CD4-positive, alpha-beta T cell (primary cell): ENCODE data around the gene PBXIP1. TPM values are rescaled to one million over a fixed set of nuclear protein-coding genes. Genes with fewer than 3 reads are reported as not detected.

Source experiments
- ATAC-seq: fragments of 200-7000 bp; cut with Tn5 transposase; one replicate; pipeline ENCODE4 v1.10.0; 2022; ENCODE audit warnings: mild to moderate bottlenecking; ENCODE audit not compliant: poor library complexity
- CTCF ChIA-PET: fragments of 350-600 bp; sonication (Branson Sonifier 250); formaldehyde crosslinking; loops from one replicate; lab custom pipeline; 2021; ENCODE audit warnings: antibody characterized with exemption, inconsistent platforms; lab: Charles Lee
- POLR2A ChIA-PET: fragments of 350-600 bp; sonication (Branson Sonifier 250); formaldehyde crosslinking; loops from one replicate; lab custom pipeline; 2021; ENCODE audit warnings: antibody characterized with exemption, inconsistent platforms; lab: Charles Lee
- DNase-seq, 14 experiments: peaks; one replicate each; pipeline ENCODE4 v3.0.0-alpha.2; 2013 to 2020; ENCODE audit warnings: mixed read lengths in 2 of 14
- H3K27ac ChIP-seq, 2 donors: one replicate each; pipeline versions ENCODE4 v1.5.1 to v1.7.0; 2013; ENCODE audit warnings: low read length in 2 of 2, low read depth in 1 of 2, mild to moderate bottlenecking in 1 of 2
- H3K27me3 ChIP-seq, 2 experiments: 1 replicate in 1 of 2; 2 replicates in 1 of 2; pipeline versions ENCODE4 v1.6.1 to v1.7.0; 2013; ENCODE audit warnings: low read length in 2 of 2, control low read depth in 1 of 2, mild to moderate bottlenecking in 1 of 2, moderate library complexity in 1 of 2; ENCODE audit not compliant: insufficient read depth in 2 of 2, control insufficient read depth in 1 of 2
- H3K36me3 ChIP-seq: one replicate; pipeline ENCODE4 v1.6.1; 2013; ENCODE audit warnings: low read length, control low read depth; ENCODE audit not compliant: insufficient read depth
- H3K4me1 ChIP-seq: one replicate; pipeline ENCODE4 v1.6.1; 2013; ENCODE audit warnings: low read length, control low read depth; ENCODE audit not compliant: insufficient read depth
- H3K4me3 ChIP-seq: one replicate; pipeline ENCODE4 v1.5.1; 2013; ENCODE audit warnings: mild to moderate bottlenecking, low read length, moderate library complexity
- H3K9me3 ChIP-seq, 2 experiments: 1 replicate in 1 of 2; 2 replicates in 1 of 2; pipeline versions ENCODE4 v1.6.1 to v1.7.0; 2013; ENCODE audit warnings: low read length in 2 of 2, mild to moderate bottlenecking in 2 of 2, control low read depth in 1 of 2, moderate library complexity in 1 of 2; ENCODE audit not compliant: control insufficient read depth in 1 of 2, insufficient read depth in 1 of 2
- H3K27ac Mint-ChIP-seq: one replicate; pipeline ENCODE4 v1.8.0; 2020; ENCODE audit warnings: mixed read lengths
- H3K27me3 Mint-ChIP-seq: one replicate; pipeline ENCODE4 v1.8.0; 2021; ENCODE audit warnings: mixed read lengths
- H3K36me3 Mint-ChIP-seq: one replicate; pipeline ENCODE4 v1.8.0; 2021; ENCODE audit warnings: low read depth, mixed read lengths
- H3K4me1 Mint-ChIP-seq: one replicate; pipeline ENCODE4 v1.8.0; 2021; ENCODE audit warnings: low read depth, mixed read lengths
- H3K4me3 Mint-ChIP-seq: one replicate; pipeline ENCODE4 v1.8.0; 2020; ENCODE audit warnings: mild to moderate bottlenecking, mixed read lengths
- H3K9me3 Mint-ChIP-seq: one replicate; pipeline ENCODE4 v1.8.0; 2020; ENCODE audit warnings: mixed read lengths
- CTCF ChIP-seq: fragments of 200-600 bp; IDR thresholded peaks from one replicate; pipeline ENCODE4 v1.8.0; 2022; ENCODE audit warnings: antibody characterized with exemption, mild to moderate bottlenecking
- intact Hi-C, 2 experiments: fragments of 100-400 bp; cut with DNase I in 1 of 2; cut with micrococcal nuclease in 1 of 2; formaldehyde crosslinking; loops; one replicate each; pipeline versions ENCODE4 v1.15.1 to v1.9.0; 2023 to 2025; cut with DNase I, micrococcal nuclease
- total RNA-seq, 174 experiments: library from RNA in 2 of 174; stranded (reverse) in 2 of 174; gene quantifications; one replicate each; pipeline ENCODE4 v1.2.3 and lab custom pipeline; 2021 to 2026

The PBXIP1 gene
- total RNA-seq, 2 experiments from 2014 or later = 434 to 440 TPM

GRCh38 chr1:154958681-154959425 is 3.0 kb upstream of the PBXIP1 start:
- Mint-ChIP-seq H3K27ac (no peak overlapping the region), H3K9me3 (no peaks in the 10 kb centered on the region), H3K4me1 (peaks cover 45% of the 10 kb centered on the region), H3K27me3 (no peaks in the 10 kb centered on the region), H3K4me3 (peak overlapping the region; percentile 20), H3K36me3 (peaks cover 50% of the 10 kb centered on the region)
- peaks cover 85% of the 10 kb centered on the region for H3K4me1 ChIP-seq
- intact Hi-C loops = loop anchor here in 1 of 2 experiments (10.0 kb wide), 1 partner anchor 126 kb away; no protein-coding TSS in a partner anchor
- ATAC-seq = no peak
- H3K36me3 ChIP-seq = peaks cover 35% of the 10 kb centered on the region
- TF ChIP-seq CTCF = no peak
- H3K9me3 ChIP-seq = no peaks in the 10 kb centered on the region
- H3K4me3 ChIP-seq = no peak overlapping the region
- no peaks in the 10 kb centered on the region for H3K27me3 ChIP-seq
- H3K27ac ChIP-seq = peak overlapping the region in 1 of 2 donors; percentile 7
- CTCF ChIA-PET = interaction anchor here (3.9 to 5.0 kb wide), 2 partner anchors 40 to 58 kb away, joined by 24 to 47 read pairs; no protein-coding TSS in a partner anchor
- POLR2A ChIA-PET = no interaction called here
- no peak for DNase-seq

GRCh38 chr1:154958036-154958435 is 2.1 kb upstream of the PBXIP1 start:
- Histone ChIP-seq H3K27ac (no peak overlapping the region), H3K4me3 (no peak overlapping the region), H3K9me3 (no peaks in the 10 kb centered on the region), H3K4me1 (peaks cover 88% of the 10 kb centered on the region), H3K27me3 (no peaks in the 10 kb centered on the region), H3K36me3 (peaks cover 34% of the 10 kb centered on the region)
- ATAC-seq = no peak
- H3K4me3 Mint-ChIP-seq = peak overlapping the region; percentile 20
- intact Hi-C loops = loop anchor here in 1 of 2 experiments (10.0 kb wide), 1 partner anchor 127 kb away; no protein-coding TSS in a partner anchor
- H3K36me3 Mint-ChIP-seq = peaks cover 51% of the 10 kb centered on the region
- H3K27ac Mint-ChIP-seq = peak overlapping the region; percentile 96
- no peak for DNase-seq
- no peaks in the 10 kb centered on the region for H3K27me3 Mint-ChIP-seq
- peaks cover 53% of the 10 kb centered on the region for H3K4me1 Mint-ChIP-seq
- ChIA-PET POLR2A (no interaction called here), CTCF (interaction anchor here (5.0 to 5.1 kb wide), 2 partner anchors 41 to 58 kb away, joined by 24 to 62 read pairs; no protein-coding TSS in a partner anchor)
- no peak for TF ChIP-seq CTCF
- no peaks in the 10 kb centered on the region for H3K9me3 Mint-ChIP-seq

GRCh38 chr1:154957091-154957657 is 1.3 kb upstream of the PBXIP1 start:
- DNase-seq = no peak
- intact Hi-C loops = loop anchor here (2.0 to 10.0 kb wide), 2 partner anchors 16 to 128 kb away; no protein-coding TSS in a partner anchor
- ChIA-PET POLR2A (interaction anchor here (1.6 to 6.6 kb wide), 4 partner anchors 13 to 61 kb away, joined by 9 to 72 read pairs (median 35); partner anchors contain the start of genes CKS1B, FLAD1 and SHC1), CTCF (interaction anchor here (1.0 to 5.1 kb wide), 3 partner anchors 42 to 105 kb away, joined by 4 to 62 read pairs (median 24); no protein-coding TSS in a partner anchor)
- Mint-ChIP-seq H3K4me1 (peaks cover 54% of the 10 kb centered on the region), H3K36me3 (peaks cover 51% of the 10 kb centered on the region), H3K27me3 (no peaks in the 10 kb centered on the region), H3K27ac (peak overlapping the region; percentile 96), H3K9me3 (no peaks in the 10 kb centered on the region), H3K4me3 (peak overlapping the region; percentile 95)
- Histone ChIP-seq H3K4me3 (no peak overlapping the region), H3K36me3 (peaks cover 36% of the 10 kb centered on the region), H3K9me3 (no peaks in the 10 kb centered on the region), H3K4me1 (peaks cover 89% of the 10 kb centered on the region), H3K27ac (peak overlapping the region; percentile 100), H3K27me3 (no peaks in the 10 kb centered on the region)
- ATAC-seq = no peak
- TF ChIP-seq CTCF = no peak
